Non-pigmented ciliary epithelial cell (primary cell): Measurements from ENCODE around the gene LPIN1.

Experiments
- DNase-seq: peaks from one replicate; pipeline ENCODE4 v3.0.0-alpha.2; 2010; ENCODE audit warnings: low read depth

LPIN1 gene

DNA sequence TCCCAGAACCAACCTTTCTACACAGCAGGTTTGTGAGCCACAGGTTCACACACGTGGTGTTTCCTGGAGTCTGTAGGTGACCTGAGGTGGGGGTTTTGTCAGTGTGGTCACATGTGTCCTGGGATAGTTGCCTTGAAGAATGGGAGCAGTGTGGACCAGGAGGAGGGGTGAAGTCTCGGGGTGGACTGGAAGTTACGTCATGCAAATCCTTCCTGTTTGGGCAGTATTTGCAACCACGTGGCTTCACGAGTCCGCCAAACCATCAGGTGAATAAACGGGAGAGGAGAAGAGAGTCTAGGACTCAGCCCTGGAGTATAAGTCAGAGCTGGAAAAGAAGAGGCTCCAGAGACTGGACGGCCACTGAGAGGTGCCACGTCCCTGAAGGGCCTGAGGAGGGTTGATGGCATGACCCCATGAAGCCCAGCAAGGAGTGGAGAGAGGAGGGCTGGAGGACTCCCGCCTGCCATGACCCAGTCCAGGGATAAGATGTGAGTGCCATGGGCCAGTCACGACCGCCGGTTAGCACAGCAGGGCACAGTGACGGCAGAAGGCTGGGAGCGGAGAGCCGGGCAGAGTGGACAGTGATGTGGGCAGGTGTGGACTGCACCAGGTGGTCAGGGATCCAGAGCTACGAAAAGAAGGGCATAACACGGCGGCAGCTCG, 16.5 kb downstream of the LPIN1 start:
- no peak for DNase-seq

DNA sequence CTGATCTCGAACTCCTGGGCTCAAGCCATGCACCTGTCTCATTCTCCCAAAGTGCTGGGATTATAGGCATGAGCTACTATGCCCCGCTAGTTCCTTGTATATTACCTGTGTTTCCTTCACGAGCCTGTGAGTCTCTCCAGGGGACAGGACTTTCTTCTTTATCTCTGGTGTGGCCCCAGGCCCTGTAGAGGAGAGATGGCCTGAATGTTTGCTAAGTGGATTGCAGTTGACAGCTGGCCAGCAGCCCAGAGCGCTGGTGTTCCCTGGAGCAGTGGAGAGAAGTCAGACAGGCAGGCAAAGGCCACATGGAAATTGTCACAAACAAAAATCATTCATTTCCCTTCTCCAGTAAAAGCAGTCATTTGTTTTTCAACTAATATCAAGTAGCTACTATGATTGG, 17.9 kb downstream of the LPIN1 start:
- no peak for DNase-seq

DNA sequence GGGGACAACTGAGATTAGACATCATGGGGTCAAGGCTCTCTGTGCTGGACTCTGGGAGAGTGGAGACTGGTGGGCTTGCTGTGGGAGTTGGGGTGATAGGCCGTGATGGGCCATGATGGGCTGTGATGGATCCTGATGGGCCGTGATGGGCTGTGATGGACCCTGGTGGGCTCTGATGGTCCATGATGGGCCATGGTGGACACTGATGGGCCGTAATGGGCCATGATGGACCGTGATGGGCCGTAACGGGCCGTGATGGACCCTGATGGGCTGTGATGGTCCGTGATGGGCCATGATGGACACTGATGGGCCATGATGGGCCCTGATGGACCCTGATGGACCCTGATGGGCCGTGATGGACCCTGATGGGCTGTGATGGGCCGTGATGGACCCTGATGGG, 18.5 kb downstream of the LPIN1 start:
- DNase-seq, result no peak

DNA sequence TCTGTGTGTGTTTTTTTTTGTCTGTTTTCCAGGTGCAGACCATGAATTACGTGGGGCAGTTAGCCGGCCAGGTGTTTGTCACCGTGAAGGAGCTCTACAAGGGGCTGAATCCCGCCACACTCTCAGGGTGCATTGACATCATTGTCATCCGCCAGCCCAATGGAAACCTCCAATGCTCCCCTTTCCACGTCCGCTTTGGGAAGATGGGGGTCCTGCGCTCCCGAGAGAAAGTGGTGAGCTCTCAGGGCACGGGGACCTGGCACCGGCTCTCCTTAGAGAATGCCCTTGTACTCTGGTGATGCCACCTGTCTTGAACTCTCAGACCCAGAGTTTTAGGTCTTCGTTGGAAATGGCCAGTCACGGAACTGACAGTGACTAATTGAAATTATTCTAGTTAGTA, 19.1 kb downstream of the LPIN1 start:
- DNase-seq, result no peak

DNA sequence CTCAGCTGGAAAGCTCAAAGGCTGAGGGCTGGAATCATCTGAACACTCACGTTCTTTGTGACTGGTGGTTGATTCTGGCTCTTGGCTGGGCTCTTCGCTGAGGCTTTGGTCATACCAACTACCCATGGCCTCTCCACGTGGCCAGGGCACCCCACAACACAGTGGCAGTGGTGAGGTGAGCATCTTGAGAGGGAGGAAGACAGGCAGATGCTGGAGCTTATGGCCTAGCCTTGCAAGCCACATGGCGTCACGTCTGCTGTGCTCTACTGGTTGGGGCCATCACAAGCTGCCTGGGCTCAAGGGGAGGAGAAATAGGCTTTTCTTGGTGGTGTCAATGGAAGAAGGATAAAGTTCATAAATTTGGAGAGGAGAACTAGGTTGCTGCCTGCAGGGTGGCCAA, 19.6 kb downstream of the LPIN1 start:
- DNase-seq, result no peak

DNA sequence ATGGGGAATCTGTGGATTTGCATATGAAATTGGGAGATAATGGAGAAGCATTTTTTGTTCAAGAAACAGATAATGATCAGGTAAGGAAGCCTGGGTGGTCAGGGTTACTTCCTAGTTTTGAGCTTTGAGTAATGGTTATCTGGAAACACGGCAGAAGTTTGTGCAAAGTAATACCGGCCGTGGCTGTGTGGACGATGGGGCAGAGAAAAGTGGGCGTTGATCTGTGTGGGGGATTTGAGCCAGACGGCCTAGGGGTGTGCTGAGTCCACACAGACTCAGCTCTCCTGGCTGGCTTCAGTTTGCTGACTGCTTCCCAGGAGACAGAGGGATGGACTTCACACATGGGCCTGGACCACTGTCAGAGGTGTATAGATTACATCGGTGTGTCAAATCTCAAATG, 21.3 kb downstream of the LPIN1 start:
- DNase-seq, result no peak

DNA sequence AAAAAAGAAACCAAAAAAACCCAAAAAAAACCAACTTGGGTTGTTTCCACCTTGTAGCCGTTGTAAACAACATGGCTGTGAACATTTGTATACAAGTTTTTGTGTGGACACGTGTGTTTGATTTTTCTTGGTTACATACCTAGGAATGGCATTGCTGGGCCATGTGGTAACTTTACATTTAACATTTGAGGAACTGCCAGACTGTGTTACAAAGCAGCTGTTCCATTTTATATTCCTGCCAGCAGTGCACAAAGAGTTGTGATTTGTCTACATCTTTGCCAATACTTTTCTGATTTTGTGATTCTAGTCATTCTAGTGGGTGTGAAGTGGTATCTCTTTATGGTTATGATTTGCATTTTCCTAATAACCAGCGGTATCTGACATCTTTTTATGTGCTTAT, 22.5 kb downstream of the LPIN1 start:
- no peak for DNase-seq

DNA sequence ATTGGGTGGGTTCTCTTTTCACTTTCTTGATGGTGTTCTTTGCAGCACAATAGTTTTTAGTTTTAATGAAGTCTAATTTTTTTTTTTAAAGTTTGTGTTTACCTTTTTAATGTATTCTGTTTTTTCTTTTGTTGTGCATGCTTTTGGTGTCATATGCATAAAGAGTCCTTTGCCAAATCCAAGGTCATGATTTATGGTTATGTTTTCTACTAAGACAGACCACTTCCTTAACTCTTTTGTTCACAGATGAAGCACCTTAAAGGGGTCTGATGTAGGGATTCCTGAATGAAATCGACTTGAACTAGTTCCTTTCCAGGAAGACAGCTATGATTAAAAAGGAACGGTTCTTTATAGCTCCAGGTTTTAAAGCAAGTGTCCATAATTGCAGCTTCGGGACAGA, 23.1 kb downstream of the LPIN1 start:
- DNase-seq, result no peak

DNA sequence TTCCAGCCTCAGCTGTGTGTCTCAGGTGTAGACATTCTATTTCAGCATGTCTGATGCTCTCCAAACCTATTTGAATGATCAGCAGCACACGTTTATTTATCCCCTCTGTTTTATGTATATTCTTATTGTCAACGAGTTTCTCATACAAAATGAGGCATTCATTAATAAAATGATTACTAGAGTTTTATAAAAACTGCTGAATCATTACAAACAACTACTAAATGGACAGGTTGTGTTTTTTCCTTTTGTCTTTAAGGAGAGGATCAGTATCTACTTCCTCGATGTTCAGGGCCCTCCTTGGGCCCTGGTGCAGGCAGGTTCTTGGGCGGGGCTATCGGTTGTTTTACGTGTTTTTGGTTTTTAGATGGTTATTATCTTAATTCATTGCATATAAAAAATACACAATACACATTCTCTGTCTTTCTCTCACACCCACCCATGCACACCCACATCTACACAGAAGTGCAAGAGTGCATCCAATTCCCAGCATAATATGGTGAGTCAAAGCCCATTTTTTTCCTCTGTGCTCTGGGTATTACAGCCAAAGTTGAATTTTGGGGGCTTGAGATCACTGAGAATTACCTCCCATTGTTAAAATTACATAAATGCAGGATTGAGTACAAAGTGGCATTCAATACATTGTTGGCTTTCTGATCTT, 24.2 kb downstream of the LPIN1 start:
- DNase-seq, result no peak

DNA sequence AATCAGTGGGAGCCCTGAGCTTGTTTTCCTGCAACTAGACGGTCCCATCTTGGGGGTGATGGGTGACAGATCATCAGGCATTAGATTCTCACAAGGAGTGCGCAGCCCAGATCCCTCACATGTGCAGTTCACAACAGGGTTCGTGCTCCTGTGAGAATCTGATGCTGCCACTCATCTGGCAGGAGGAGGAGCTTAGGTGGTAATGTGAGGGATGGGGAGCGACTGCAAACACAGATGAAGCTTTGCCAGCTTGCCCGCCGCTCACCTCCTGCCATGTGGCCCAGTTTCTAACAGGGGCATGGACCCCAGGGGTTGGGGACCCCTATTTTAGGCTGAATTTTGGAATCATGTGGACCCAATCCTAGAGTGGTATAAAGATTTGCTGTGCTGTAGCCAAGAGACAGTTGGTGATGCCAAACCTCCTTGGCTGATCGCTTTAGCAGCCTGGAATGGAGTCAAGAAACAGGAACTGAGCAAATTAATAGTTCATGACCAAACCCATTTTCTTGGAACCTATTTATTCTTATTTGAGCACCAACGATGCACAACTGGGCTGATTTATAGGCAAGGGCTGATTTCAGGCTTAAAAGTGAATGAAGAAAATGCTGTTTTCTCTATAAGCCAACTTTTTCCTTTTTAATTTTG, 25.7 kb downstream of the LPIN1 start:
- DNase-seq, result no peak

DNA sequence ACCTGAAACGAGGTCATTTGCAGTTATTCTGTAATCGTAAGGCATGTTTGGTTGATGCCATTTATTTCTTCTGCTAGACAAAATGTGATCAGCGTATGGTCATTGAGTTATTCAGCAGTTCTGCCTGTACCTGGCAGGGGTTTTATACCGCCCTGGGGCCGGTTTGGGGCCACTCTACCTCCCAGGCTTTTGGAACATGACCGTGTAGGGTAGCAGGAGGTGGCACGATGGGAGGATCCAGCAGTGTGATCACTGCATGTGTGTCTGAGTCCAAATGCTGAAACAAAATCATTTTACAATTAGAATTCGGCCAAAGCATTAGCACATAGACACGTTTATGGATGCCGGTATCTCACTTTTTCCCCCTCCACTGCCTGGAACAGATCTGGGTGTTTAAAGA, 26.7 kb downstream of the LPIN1 start:
- DNase-seq, result no peak

DNA sequence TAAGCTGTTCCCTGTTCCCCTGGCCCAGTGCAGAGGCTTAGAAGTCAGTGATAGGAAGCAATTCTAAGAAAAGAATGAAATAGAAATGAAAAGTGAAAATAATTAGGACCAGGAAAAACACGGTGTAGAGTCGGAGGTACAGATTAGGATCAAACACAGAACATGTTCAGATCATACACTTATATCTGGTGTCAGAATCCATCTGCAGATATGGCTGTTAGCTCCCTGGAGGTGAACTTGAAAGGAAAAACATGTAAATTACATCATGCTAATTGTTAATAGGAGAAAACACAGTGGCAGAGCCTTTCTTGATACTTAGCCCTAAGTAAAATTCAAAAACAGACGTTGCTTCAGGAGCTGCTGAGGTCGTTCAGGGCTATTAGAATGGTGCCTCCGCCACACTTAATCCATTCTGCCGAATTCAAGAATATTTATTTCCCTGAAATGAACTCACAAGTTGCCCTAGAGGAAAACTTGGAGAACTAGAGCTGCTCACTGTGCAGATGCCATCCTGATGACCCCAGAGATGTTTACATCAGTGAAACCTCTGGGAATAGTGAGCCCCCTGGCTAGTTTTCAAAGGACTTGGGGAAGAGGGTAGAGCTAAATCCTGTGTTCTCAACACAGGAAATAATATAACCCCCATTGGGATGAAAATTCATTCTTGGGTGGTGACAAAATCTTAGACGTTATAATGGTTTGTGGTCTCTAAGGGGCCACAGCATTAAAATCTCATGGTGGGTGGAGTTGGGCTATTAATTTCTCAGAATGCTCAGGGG, 27.5 kb downstream of the LPIN1 start:
- DNase-seq, result no peak

DNA sequence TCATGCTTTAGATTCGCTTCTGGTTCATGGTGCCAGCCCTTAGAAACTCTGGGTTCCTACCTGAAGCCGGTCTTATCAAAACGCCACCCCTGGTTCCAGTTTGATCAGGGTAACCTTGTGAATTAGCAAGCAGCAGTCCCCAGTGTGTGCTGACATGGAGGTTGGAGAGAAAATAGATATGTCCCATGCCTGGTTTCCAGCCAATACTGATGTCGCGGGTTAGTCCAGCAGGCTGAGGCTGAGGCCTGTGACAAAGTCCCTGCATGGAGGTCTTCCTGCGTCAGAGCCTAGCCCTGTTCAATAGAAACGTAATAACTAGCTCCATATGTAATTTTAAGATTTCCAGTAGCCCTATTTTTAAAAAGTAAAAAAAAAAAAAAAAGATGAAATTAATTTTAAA, 28.2 kb downstream of the LPIN1 start:
- no peak for DNase-seq

DNA sequence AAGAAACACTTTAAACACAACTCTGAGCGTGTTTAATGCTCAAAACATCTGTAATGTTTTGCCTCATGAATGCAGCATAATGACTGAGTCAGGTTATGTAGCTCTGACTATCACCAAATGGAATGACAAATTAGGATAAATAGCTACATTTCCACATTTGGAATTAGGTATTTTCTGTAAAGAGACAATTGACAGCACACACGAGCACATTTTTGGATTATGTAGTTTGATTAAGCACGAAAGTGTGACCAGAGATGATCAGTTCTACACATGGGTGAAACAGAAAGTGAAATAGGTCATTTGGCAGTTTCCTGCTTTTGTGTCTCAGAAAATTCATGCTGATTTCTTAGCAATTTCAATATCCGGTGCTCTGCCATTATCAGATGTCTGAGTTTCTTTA, 29.0 kb downstream of the LPIN1 start:
- DNase-seq, result no peak

DNA sequence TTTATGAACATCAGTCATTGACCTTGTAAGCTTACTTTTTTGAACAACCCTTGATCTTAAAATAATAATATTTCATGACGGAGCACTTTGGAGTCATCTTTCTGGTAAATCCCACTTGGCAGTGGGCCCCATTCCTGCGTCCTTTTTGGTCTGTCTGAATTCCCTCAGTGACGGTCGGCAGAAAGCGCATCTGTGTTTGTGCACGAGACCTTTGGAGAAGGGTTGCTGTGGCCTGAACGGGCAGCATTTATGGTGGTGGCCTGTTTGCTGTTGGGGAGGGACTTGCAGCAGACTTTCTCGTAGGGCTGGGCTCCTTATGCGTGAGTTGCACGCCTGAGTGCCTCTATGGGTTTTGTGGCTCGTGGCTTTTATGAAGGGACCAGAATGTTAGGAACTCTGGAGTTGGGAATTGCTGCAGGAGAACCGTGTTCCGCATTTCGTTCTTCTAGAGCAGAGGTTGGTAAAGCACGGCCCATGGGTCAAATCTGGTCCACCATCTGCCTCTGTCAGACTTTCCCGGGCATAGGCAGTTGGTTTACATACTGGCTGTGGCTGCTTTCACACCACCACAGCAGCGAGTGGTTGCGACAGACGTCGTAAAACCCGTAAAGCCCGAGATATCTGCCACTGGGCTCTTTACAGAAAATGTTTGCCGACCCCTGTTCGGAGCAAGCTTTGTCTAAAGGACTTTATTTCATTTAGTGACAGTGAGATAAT, 30.8 kb downstream of the LPIN1 start:
- no peak for DNase-seq

DNA sequence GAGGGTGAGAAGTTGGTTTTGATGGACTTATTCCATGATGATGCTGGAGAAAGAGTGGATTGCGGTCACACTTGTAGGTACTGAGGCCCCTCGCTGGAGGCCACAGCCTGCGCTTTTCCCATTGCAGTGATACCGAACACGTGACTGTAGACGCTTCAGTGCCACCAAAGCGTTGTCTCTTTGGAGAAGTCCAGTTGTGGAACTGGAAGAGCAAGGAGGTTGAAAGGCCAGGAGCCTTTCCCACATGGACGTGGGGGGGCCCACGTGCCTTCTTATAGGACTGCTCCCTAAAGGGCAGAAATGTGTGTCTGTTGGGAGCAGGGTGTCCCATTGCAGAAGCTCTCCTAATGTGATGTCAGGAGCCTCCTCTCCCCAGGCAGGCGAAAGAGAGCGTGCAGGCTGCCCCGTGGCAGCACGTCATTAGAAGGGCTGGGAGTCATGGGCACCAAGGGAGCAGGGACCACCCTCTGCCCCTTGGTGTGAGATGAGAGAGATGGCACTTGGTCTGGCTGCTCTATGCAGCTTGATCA, 31.5 kb downstream of the LPIN1 start:
- no peak for DNase-seq

DNA sequence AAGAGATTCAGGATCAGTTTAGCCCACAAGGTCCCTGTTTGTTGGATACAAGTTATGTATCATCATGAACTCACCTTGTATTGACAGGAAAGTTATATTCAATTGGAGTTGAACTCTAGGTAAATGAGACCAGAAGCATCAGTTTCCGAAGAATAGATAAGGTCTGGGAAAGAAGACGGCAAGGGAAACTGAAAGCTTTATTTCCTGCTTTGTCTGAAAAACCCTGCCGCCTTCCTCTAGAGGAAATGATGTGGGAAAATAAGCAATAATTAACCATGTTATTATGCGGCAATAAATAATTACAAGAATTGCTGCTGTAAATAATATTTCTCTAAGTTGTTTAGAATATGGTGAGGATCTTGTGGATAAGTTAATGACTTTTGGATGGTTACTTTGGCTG, 32.0 kb downstream of the LPIN1 start:
- no peak for DNase-seq

DNA sequence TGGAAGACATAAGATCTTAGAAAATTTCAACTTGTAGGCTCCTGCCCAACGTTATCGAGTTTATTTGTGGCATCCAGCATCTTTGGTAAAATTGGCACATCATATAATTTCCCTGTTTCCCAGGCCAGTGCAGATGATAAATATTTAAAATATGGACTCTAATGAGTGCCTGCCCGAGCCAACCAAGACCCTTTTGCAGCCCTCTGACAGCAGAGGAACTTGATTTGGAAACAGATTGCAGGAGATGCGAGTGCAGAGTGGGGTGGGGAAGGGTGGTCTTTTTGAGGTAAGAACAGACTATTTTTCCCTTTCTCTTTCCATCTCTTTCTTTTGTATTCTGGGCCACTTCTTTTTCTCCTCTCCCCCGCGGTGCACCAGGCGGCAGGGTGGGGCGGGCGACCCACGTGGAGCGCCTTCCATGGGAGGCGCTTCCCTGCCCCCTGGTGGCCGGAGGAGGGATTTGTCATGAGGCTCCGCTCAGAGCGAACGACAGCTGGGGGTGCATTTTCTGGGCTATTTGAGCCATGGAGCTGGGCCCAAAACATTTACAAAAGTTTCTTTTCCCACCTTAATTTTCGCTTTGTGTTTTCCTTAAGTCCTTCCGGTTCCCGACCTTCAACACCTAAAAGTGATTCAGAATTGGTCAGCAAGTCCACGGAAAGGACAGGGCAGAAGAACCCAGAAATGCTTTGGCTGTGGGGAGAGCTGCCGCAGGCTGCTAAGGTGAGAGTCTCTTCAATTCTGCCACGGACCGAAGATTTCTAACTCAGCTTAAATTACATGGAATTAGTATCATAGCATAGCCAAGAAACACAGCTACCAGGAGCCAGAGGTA, 32.7 kb downstream of the LPIN1 start:
- no peak for DNase-seq

DNA sequence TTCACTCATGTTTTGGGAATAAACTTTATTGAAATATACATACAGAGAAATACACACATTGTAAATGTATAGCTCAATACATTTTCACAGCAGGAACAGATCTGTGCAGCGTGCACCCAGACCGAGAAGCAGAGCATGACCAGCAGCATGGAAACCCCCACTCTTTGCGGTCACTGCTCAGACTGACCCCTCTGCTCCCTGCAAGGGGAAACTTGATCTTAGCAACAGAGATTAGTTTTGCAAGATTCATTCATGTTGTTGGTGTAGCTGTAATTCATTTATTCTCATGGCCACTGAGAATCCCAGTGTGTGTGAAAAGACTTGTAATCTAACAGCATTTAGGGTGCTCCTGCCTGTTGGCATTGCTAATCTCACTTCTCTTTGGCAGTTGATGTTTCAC, 35.2 kb downstream of the LPIN1 start:
- DNase-seq, result no peak

DNA sequence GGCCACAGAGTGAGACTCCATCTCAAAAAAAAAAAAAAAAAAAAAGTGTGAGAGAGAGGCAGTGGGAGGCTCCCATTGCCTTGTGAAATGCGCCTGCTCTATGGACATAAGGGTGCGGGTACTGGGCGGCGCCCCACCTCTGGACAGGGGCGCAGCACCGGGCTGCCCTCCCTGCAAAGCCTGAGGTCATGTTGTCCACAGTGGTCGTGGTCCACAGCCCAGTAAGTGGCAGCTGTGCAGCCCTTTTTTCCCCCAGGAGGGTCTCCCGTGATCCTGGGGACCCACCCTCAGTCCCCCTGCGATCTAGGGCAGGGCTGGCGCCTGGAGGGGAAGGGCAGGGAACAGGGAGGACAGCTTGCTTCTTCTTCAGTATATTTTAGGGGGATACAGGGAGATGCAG, 37.8 kb downstream of the LPIN1 start:
- no peak for DNase-seq
